Measurements from ENCODE around the gene TOR1AIP2. TPM values are rescaled to one million over a fixed set of nuclear protein-coding genes. Genes with fewer than 3 reads are reported as not detected.

Gene TOR1AIP2
- total and polyA plus RNA-seq, 2 of the 8 experiments (the other 6 are each of a cell fraction or from before 2014, with no cell fraction given), result 12.1 to 75.2 TPM

GRCh38 chr1:179815641-179816040, 62.0 kb downstream of the TOR1AIP2 start:
- no peak overlapping the region for H3K9ac ChIP-seq (replicated peaks in 1 of 4; ENCODE audit: extremely low read depth in 1 of 4, low read depth in 3 of 4, low read length in 3 of 4)

More at GRCh38 chr1:179815641-179816040, 62.0 kb downstream of the TOR1AIP2 start:
- no peak overlapping the region for H3K23ac ChIP-seq (ENCODE audit: insufficient read length)
- H3K4me2 ChIP-seq (ENCODE audit: insufficient read depth in 1 of 2, low read depth in 2 of 2, low read length in 2 of 2), result peak overlapping the region; percentile 90 to 100
- H3K36me3 ChIP-seq (ENCODE audit: control insufficient read depth in 2 of 4, insufficient read depth in 4 of 4, low read length in 3 of 4), result no peaks in the 10 kb centered on the region
- no peak for DNase-seq (ENCODE audit: low read depth in 1 of 2, low spot score in 2 of 2)
- H2AK5ac ChIP-seq (ENCODE audit: low read depth, low read length), result no peak overlapping the region
- H3K18ac ChIP-seq (ENCODE audit: extremely low read depth, low read length), result no peak overlapping the region
- H2BK20ac ChIP-seq (ENCODE audit: low read length), result no peak overlapping the region
- H3K4ac ChIP-seq (replicated peaks; ENCODE audit: insufficient read length, low read depth, low read length), result no peak overlapping the region
- peak overlapping the region; percentile 92; the same call in 1 of the 2 replicates for H2AFZ ChIP-seq (ENCODE audit: low read length)
- no peak overlapping the region for H2BK5ac ChIP-seq (ENCODE audit: low read depth, low read length)
- no peaks in the 10 kb centered on the region for H3K9me3 ChIP-seq (ENCODE audit: insufficient read depth in 2 of 2, low read depth in 1 of 2, low read length in 1 of 2)
- peaks cover 4 to 12% (median 6%) of the 10 kb centered on the region in 4 experiments; a peak in 6 of 7 replicates for H3K4me1 ChIP-seq (replicated peaks in 1 of 4; ENCODE audit: control insufficient read depth in 3 of 4, insufficient read depth in 4 of 4, low read length in 3 of 4)
- TF ChIP-seq SP1 (IDR thresholded peaks at IDR 0.05; ENCODE audit: low read depth, low read length) (no peak), RXRA (IDR thresholded peaks at IDR 0.05; ENCODE audit: insufficient read depth, low read depth, low read length) (no peak), MAX (IDR thresholded peaks at IDR 0.05) (no peak), RBBP5 (IDR thresholded peaks at IDR 0.05; ENCODE audit: borderline replicate concordance, low read depth, low read length) (no peak), TAF1 (IDR thresholded peaks at IDR 0.05; ENCODE audit: low read depth, low read length) (no peak), JUN (IDR thresholded peaks at IDR 0.05; ENCODE audit: low read depth, low read length) (no peak), NRF1 (IDR thresholded peaks at IDR 0.05; ENCODE audit: low read depth, low read length) (no peak), MAFK (IDR thresholded peaks at IDR 0.05; ENCODE audit: low read depth, low read length) (no peak), POU5F1 (IDR thresholded peaks at IDR 0.05; ENCODE audit: low read depth, low read length) (no peak)
- 44% methylated on average over 5 of the region's 5 CpGs; no CpG with 5 or more reads in 1 of the 2 experiments for WGBS, 2 experiments (ENCODE audit: extremely low coverage in 1 of 2, insufficient coverage in 1 of 2, insufficient read length in 1 of 2, insufficient replicate concordance in 2 of 2, low coverage in 1 of 2, low lambda C conversion rate in 2 of 2, missing lambda C conversion rate in 1 of 2)
- ChIA-PET POLR2A (ENCODE audit: partially characterized antibody) (interaction anchor here (0.9 kb wide), 1 partner anchor 67 kb away, joined by 4 read pairs; no protein-coding TSS in a partner anchor), CTCF (ENCODE audit: partially characterized antibody) (interaction anchor here (0.6 to 18.9 kb wide), 42 partner anchors 5 to 567 kb away, joined by 3 to 595 read pairs (median 7); partner anchors contain the start of genes FAM163A and TOR1AIP1)
- no peak overlapping the region for H4K5ac ChIP-seq (ENCODE audit: insufficient read length, low read depth, low read length)
- no peaks in the 10 kb centered on the region for H3K79me1 ChIP-seq (ENCODE audit: low read depth, low read length)
- H3K56ac ChIP-seq (replicated peaks; ENCODE audit: insufficient read length, low read depth, low read length), result no peak overlapping the region
- H4K20me1 ChIP-seq (replicated peaks in 1 of 2; ENCODE audit: control insufficient read depth in 1 of 2, insufficient read depth in 2 of 2, low read length in 2 of 2), result no peaks in the 10 kb centered on the region
- H3K27me3 ChIP-seq (replicated peaks in 1 of 4; ENCODE audit: control insufficient read depth in 3 of 4, extremely low read depth in 1 of 4, insufficient read depth in 3 of 4, low read length in 3 of 4), result peaks cover 0 to 17% (median 14%) of the 10 kb centered on the region in 4 experiments; a peak in 6 of 7 replicates
- H3K79me2 ChIP-seq (ENCODE audit: control insufficient read depth in 1 of 2, insufficient read depth in 2 of 2, low read length in 2 of 2), result no peaks in the 10 kb centered on the region
- no peak overlapping the region for H3K27ac ChIP-seq (ENCODE audit: low read depth, low read length)
- H2BK120ac ChIP-seq (replicated peaks; ENCODE audit: low read depth, low read length), result no peak overlapping the region
- H4K91ac ChIP-seq (replicated peaks; ENCODE audit: insufficient read length, low read length), result no peak overlapping the region
- no peak overlapping the region for H3K14ac ChIP-seq (ENCODE audit: insufficient read length)
- H3K23me2 ChIP-seq (ENCODE audit: low read depth, low read length), result peaks cover 11% of the 10 kb centered on the region
- no peak for FAIRE-seq
- no peak overlapping the region for H4K8ac ChIP-seq (ENCODE audit: extremely low read depth, insufficient read depth, low read length)
- H3K4me3 ChIP-seq (ENCODE audit: extremely low read depth in 1 of 4, insufficient read depth in 2 of 4, low read depth in 3 of 4, low read length in 4 of 4), result peak overlapping the region; percentile 50 to 67 (median 58); a peak in 7 of 8 replicates
- H2BK15ac ChIP-seq (ENCODE audit: low read length), result no peak overlapping the region
- H2BK12ac ChIP-seq (ENCODE audit: low read depth, low read length), result no peak overlapping the region

Measured in H1 (cell line).